Liver (tissue), 9 donors: Measurements from ENCODE around the gene NFIL3. TPM values are rescaled to one million over a fixed set of nuclear protein-coding genes. Genes with fewer than 3 reads are reported as not detected.
"Not testable (repeated sequence)": the region's sequence is repeated elsewhere in the genome, so short reads cannot be mapped to it uniquely, and the experiment has no call there.

Source experiments
- DNase-seq: peaks from one replicate; pipeline ENCODE4 v3.0.0-alpha.2; 2017; ENCODE audit warnings: low spot score
- H3K27ac ChIP-seq, 2 donors: one replicate each; pipeline ENCODE4 v1.7.0; 2013; ENCODE audit warnings: inconsistent platforms in 2 of 2, low read length in 2 of 2, control low read depth in 1 of 2, low read depth in 1 of 2, mild to moderate bottlenecking in 1 of 2
- H3K27me3 ChIP-seq, 4 donors: one replicate each; pipeline versions ENCODE4 v1.6.1 to v1.7.0; 2013; ENCODE audit warnings: low read length in 3 of 4, inconsistent platforms in 1 of 4, mild to moderate bottlenecking in 1 of 4, moderate library complexity in 1 of 4; ENCODE audit not compliant: control insufficient read depth in 4 of 4, insufficient read depth in 4 of 4
- H3K36me3 ChIP-seq, 4 donors: one replicate each; pipeline versions ENCODE4 v1.6.1 to v1.7.0; 2013; ENCODE audit warnings: low read length in 3 of 4, mild to moderate bottlenecking in 3 of 4, low read depth in 1 of 4, moderate library complexity in 1 of 4; ENCODE audit not compliant: control insufficient read depth in 4 of 4, insufficient read depth in 3 of 4
- H3K4me1 ChIP-seq, 4 donors: one replicate each; pipeline versions ENCODE4 v1.6.1 to v1.7.0; 2013; ENCODE audit warnings: low read length in 3 of 4, mild to moderate bottlenecking in 3 of 4, moderate library complexity in 1 of 4; ENCODE audit not compliant: control insufficient read depth in 4 of 4, insufficient read depth in 4 of 4
- H3K4me3 ChIP-seq, 3 donors: one replicate each; pipeline versions ENCODE4 v1.6.1 to v1.7.0; 2013; ENCODE audit warnings: low read length in 3 of 3, control low read depth in 1 of 3, low read depth in 1 of 3, mild to moderate bottlenecking in 1 of 3
- H3K9ac ChIP-seq, 2 donors: one replicate each; pipeline ENCODE4 v1.7.0; 2013; ENCODE audit warnings: low read length in 2 of 2, mild to moderate bottlenecking in 2 of 2, moderate library complexity in 2 of 2, control low read depth in 1 of 2, low read depth in 1 of 2
- H3K9me3 ChIP-seq, 4 donors: one replicate each; pipeline versions ENCODE4 v1.6.1 to v1.7.0; 2013; ENCODE audit warnings: low read length in 3 of 4; ENCODE audit not compliant: control insufficient read depth in 4 of 4
- ATF3 ChIP-seq: IDR thresholded peaks from 2 replicates; pipeline ENCODE4 v1.6.1; 2016; ENCODE audit warnings: antibody characterized with exemption
- EGR1 ChIP-seq, 2 donors: IDR thresholded peaks; 2 replicates each; pipeline ENCODE4 v1.6.1; 2016 to 2018; ENCODE audit warnings: antibody characterized with exemption in 2 of 2, low read depth in 2 of 2
- FOXA1 ChIP-seq: IDR thresholded peaks from 2 replicates; pipeline ENCODE4 v1.6.1; 2016; ENCODE audit warnings: antibody characterized with exemption
- FOXA2 ChIP-seq: IDR thresholded peaks from 2 replicates; pipeline ENCODE4 v1.6.1; 2016; ENCODE audit warnings: antibody characterized with exemption
- GABPA ChIP-seq, 2 donors: IDR thresholded peaks in 1 of 2; conservative IDR thresholded peaks in 1 of 2; 2 replicates each; pipeline ENCODE4 v1.6.1; 2016; ENCODE audit warnings: antibody characterized with exemption in 2 of 2, mild to moderate bottlenecking in 1 of 2, moderate library complexity in 1 of 2
- HNF4A ChIP-seq, 2 donors: conservative IDR thresholded peaks; 2 replicates each; pipeline ENCODE4 v1.6.1; 2016; ENCODE audit warnings: antibody characterized with exemption in 2 of 2, mild to moderate bottlenecking in 2 of 2
- HNF4G ChIP-seq: IDR thresholded peaks from 2 replicates; pipeline ENCODE4 v1.6.1; 2016; ENCODE audit warnings: antibody characterized with exemption
- JUND ChIP-seq, 2 donors: IDR thresholded peaks; 2 replicates each; pipeline ENCODE4 v1.6.1; 2016; ENCODE audit warnings: antibody characterized with exemption in 2 of 2
- REST ChIP-seq: IDR thresholded peaks from 2 replicates; pipeline ENCODE4 v1.6.1; 2016; ENCODE audit warnings: antibody characterized with exemption, mild to moderate bottlenecking
- RXRA ChIP-seq, 2 donors: IDR thresholded peaks; 2 replicates each; pipeline ENCODE4 v1.6.1; 2017 to 2018; ENCODE audit warnings: antibody characterized with exemption in 2 of 2, mild to moderate bottlenecking in 1 of 2
- TAF1 ChIP-seq: conservative IDR thresholded peaks from 2 replicates; pipeline ENCODE4 v1.6.1; 2016; ENCODE audit warnings: antibody characterized with exemption, mild to moderate bottlenecking
- YY1 ChIP-seq: IDR thresholded peaks from 2 replicates; pipeline ENCODE4 v1.6.1; 2016; ENCODE audit warnings: antibody characterized with exemption, mild to moderate bottlenecking
- whole genome bisulfite sequencing: extraction: QIAGEN DNeasy Blood & Tissue Kit; methylation state at CpG from one replicate; pipeline ENCODE4 v1.1.7; 2013; 5-methylcytosine and 5-hydroxymethylcytosine counted together
- polyA plus RNA-seq, 2 donors: library from polyadenylated mRNA; stranded (reverse) in 1 of 2; unstranded in 1 of 2; fragments of 200-250 nt in 1 of 2; fragments of >200 nt in 1 of 2; fragmentation: Nextera tagmentation in 1 of 2; extraction: Ambion mirVana in 1 of 2; gene quantifications; one replicate each; pipeline versions ENCODE4 v1.2.1 to v1.2.3, GENCODE V29; 2013 to 2015
- total RNA-seq, 2 donors: library from RNA; depleted of rRNA; stranded (reverse); fragments of >200 nt; gene quantifications; one replicate each; pipeline ENCODE4 v1.2.3, GENCODE V29; 2014
- TF ChIP-seq, protein P1 (sequence below): fragments of 150-350 bp; IDR thresholded peaks from 2 replicates; pipeline ENCODE4 v1.5.1; 2017; ENCODE audit warnings: improper control_type of control experiment, low read depth, low read length; ENCODE audit not compliant: missing input control
- TF ChIP-seq, protein P2 (sequence below): IDR thresholded peaks from 2 replicates; pipeline ENCODE4 v1.6.1; 2016; ENCODE audit warnings: antibody characterized with exemption
- donor health status: healthy.
- donor health status: healthy.
- donor health status: healthy.
- donor health status: healthy.
- donor health status: healthy.

NFIL3 gene
- total and polyA plus RNA-seq, 4 donors: 6.6 to 20.2 (median 8.5) TPM

DNA sequence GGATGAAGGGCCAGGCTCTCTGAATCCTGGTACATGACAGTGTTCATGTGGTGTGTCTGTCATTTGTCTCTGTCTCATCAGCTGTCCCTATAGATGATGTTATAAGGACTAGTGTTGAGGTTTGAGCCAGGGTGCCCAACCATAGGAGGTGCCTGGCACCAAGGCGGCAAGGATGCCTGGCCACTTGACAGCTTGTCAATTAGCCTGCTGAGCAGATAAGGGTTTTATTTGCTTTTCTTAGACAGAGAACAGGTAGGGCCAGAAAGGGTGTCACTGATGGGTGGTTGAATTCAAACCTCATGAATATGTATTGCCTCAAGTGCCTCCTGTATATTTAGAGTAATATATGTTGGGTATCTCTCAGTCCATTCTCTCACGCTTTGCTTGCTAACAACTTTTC lies 31.8 kb downstream of the NFIL3 start:
- H3K27ac ChIP-seq: no peak overlapping the region
- no peaks in the 10 kb centered on the region for H3K27me3 ChIP-seq
- 68% methylated on average over 2 of the region's 2 CpGs for WGBS
- TF ChIP-seq EGR1 (IDR thresholded peaks at IDR 0.05; ENCODE audit: low read depth in 2 of 2) (no peak), REST (no peak), ATF3 (no peak), YY1 (no peak), HNF4G (no peak), RXRA (IDR thresholded peaks at IDR 0.05) (no peak), GABPA (IDR thresholded peaks at IDR 0.05 in 1 of 2, conservative IDR thresholded peaks at IDR 0.05 in 1 of 2) (no peak)
- TF ChIP-seq, protein P1, sequence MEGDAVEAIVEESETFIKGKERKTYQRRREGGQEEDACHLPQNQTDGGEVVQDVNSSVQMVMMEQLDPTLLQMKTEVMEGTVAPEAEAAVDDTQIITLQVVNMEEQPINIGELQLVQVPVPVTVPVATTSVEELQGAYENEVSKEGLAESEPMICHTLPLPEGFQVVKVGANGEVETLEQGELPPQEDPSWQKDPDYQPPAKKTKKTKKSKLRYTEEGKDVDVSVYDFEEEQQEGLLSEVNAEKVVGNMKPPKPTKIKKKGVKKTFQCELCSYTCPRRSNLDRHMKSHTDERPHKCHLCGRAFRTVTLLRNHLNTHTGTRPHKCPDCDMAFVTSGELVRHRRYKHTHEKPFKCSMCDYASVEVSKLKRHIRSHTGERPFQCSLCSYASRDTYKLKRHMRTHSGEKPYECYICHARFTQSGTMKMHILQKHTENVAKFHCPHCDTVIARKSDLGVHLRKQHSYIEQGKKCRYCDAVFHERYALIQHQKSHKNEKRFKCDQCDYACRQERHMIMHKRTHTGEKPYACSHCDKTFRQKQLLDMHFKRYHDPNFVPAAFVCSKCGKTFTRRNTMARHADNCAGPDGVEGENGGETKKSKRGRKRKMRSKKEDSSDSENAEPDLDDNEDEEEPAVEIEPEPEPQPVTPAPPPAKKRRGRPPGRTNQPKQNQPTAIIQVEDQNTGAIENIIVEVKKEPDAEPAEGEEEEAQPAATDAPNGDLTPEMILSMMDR: no peak
- H3K4me1 ChIP-seq: peaks cover 2 to 12% (median 5%) of the 10 kb centered on the region in 4 donors
- DNase-seq: no peak
- H3K36me3 ChIP-seq: no peaks in the 10 kb centered on the region
- no peaks in the 10 kb centered on the region for H3K9me3 ChIP-seq
- H3K9ac ChIP-seq: no peak overlapping the region
- H3K4me3 ChIP-seq: no peak overlapping the region

DNA sequence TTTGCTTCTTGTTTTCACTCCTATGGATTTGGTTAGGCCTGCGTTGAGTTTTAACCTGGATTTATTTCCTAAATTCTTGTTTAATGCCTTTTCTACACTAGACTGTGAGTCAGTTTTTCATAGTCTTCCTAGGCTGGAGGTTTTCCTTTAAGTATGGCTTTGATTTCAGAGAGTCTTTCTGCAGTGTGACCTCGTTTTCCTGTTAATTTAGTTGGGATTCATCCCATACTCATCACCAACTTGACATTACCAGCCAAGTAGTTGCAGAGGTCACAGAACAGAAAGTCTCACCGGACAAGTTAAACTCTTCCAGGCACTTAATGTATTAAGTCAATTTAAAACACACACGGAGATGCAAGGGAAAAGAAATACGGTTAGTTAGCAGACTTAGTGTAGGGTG lies 32.2 kb downstream of the NFIL3 start:
- Histone ChIP-seq H3K4me1 (peaks cover 2 to 12% (median 5%) of the 10 kb centered on the region in 4 donors), H3K27ac (no peak overlapping the region), H3K9ac (no peak overlapping the region), H3K27me3 (no peaks in the 10 kb centered on the region), H3K36me3 (no peaks in the 10 kb centered on the region), H3K9me3 (no peaks in the 10 kb centered on the region), H3K4me3 (no peak overlapping the region)
- WGBS: 67% methylated on average over 5 of the region's 5 CpGs
- DNase-seq: no peak
- TF ChIP-seq REST (no peak), GABPA (IDR thresholded peaks at IDR 0.05 in 1 of 2, conservative IDR thresholded peaks at IDR 0.05 in 1 of 2) (no peak), FOXA1 (no peak), TAF1 (no peak), FOXA2 (no peak), EGR1 (IDR thresholded peaks at IDR 0.05; ENCODE audit: low read depth in 2 of 2) (no peak), JUND (IDR thresholded peaks at IDR 0.05) (no peak), HNF4G (no peak), YY1 (no peak), HNF4A (conservative IDR thresholded peaks at IDR 0.05) (no peak)
- TF ChIP-seq, protein P1: no peak
- TF ChIP-seq, protein P2, sequence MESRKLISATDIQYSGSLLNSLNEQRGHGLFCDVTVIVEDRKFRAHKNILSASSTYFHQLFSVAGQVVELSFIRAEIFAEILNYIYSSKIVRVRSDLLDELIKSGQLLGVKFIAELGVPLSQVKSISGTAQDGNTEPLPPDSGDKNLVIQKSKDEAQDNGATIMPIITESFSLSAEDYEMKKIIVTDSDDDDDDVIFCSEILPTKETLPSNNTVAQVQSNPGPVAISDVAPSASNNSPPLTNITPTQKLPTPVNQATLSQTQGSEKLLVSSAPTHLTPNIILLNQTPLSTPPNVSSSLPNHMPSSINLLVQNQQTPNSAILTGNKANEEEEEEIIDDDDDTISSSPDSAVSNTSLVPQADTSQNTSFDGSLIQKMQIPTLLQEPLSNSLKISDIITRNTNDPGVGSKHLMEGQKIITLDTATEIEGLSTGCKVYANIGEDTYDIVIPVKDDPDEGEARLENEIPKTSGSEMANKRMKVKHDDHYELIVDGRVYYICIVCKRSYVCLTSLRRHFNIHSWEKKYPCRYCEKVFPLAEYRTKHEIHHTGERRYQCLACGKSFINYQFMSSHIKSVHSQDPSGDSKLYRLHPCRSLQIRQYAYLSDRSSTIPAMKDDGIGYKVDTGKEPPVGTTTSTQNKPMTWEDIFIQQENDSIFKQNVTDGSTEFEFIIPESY: no peak

- H3K4me1 ChIP-seq, H3K9me3 ChIP-seq, H3K27me3 ChIP-seq, H3K9ac ChIP-seq, DNase-seq, H3K27ac ChIP-seq, H3K36me3 ChIP-seq, H3K4me3 ChIP-seq: not testable (repeated sequence)
- WGBS: 97% methylated on average over 4 of the region's 4 CpGs
Measured at GRCh38 chr9:91389686-91390085, 33.9 kb downstream of the NFIL3 start.
